Gastroesophageal sphincter (tissue), 4 donors: ENCODE results near the gene TMEM91. TPM values are rescaled to one million over a fixed set of nuclear protein-coding genes. Genes with fewer than 3 reads are reported as not detected.

Experiments
- ATAC-seq: fragments of 150-250 bp; one replicate; pipeline ENCODE4 v1.9.1; 2016; ENCODE audit warnings: mild to moderate bottlenecking, moderate library complexity
- H3K27ac ChIP-seq, 4 donors: fragments of 200-600 bp; sonication (generic) in 3 of 4; 1 replicate in 3 of 4; 2 replicates in 1 of 4; pipeline ENCODE4 v1.5.1; 2016 to 2019
- H3K27me3 ChIP-seq: fragments of 200-600 bp; sonication (generic); one replicate; pipeline ENCODE4 v1.5.1; 2019
- H3K36me3 ChIP-seq, 2 donors: fragments of 200-600 bp; sonication (generic); one replicate each; pipeline ENCODE4 v1.5.1; 2019; ENCODE audit warnings: control low read depth in 1 of 2
- H3K4me1 ChIP-seq, 3 donors: fragments of 200-600 bp; sonication (generic); 1 replicate in 2 of 3; 2 replicates in 1 of 3; pipeline ENCODE4 v1.5.1; 2016 to 2019; ENCODE audit warnings: control low read depth in 2 of 3
- H3K4me3 ChIP-seq, 2 donors: fragments of 200-600 bp; sonication (generic); one replicate each; pipeline ENCODE4 v1.5.1; 2019; ENCODE audit warnings: mild to moderate bottlenecking in 1 of 2, moderate library complexity in 1 of 2
- H3K9me3 ChIP-seq, 3 donors: fragments of 200-600 bp; sonication (generic); one replicate each; pipeline ENCODE4 v1.5.1; 2017 to 2019; ENCODE audit warnings: control low read depth in 2 of 3
- CTCF ChIP-seq, 4 experiments: fragments of 200-600 bp in 2 of 4; fragments of 450-650 bp in 2 of 4; sonication (generic) in 1 of 4; IDR thresholded peaks; one replicate each; pipeline ENCODE4 v1.5.1; 2017 to 2019; ENCODE audit warnings: antibody characterized with exemption in 4 of 4, mild to moderate bottlenecking in 2 of 4, moderate library complexity in 2 of 4
- EP300 ChIP-seq: sonication (generic); formaldehyde crosslinking; IDR thresholded peaks from one replicate; pipeline ENCODE4 v1.6.1; 2017; ENCODE audit warnings: antibody characterized with exemption, mild to moderate bottlenecking
- POLR2A ChIP-seq, 2 donors: fragments of 450-650 bp; IDR thresholded peaks; one replicate each; pipeline ENCODE4 v1.6.1; 2017; ENCODE audit warnings: antibody characterized with exemption in 2 of 2, mild to moderate bottlenecking in 2 of 2, moderate library complexity in 1 of 2
- POLR2AphosphoS5 ChIP-seq: sonication (generic); formaldehyde crosslinking; IDR thresholded peaks from one replicate; pipeline ENCODE4 v1.6.1; 2017; ENCODE audit warnings: antibody characterized with exemption
- WGBS, 2 donors: methylation state at CpG; one replicate each; pipeline ENCODE4 v1.1.5; 2018; ENCODE audit warnings: low coverage in 1 of 2; 5-methylcytosine and 5-hydroxymethylcytosine counted together
- total RNA-seq, 4 donors: library from RNA; depleted of rRNA; stranded (reverse); fragments of >200 nt; gene quantifications; one replicate each; pipeline ENCODE4 v1.1.0, GENCODE V29; 2016

TMEM91 gene
- total RNA-seq, 4 donors from 2014 or later = 7.9 to 17.5 (median 13.3) TPM

GRCh38 chr19:41363753-41364523, 12.4 kb upstream of the TMEM91 start, which contains the start of gene B9D2:
TSS of gene B9D2 (minus strand) at chr19:41364149. CDS start at chr19:41363519, 630 bp downstream.
- H3K9me3 ChIP-seq = no peaks in the 10 kb centered on the region
- H3K27me3 ChIP-seq = no peaks in the 10 kb centered on the region
- H3K4me3 ChIP-seq = peak within 1 kb of the TSS; percentile 71 to 78
- H3K27ac ChIP-seq = peak within 1 kb of the TSS; percentile 91 to 100 (median 98)
- WGBS, 2 donors = 0% methylated on average over 11 of the region's 56 CpGs; no CpG with 5 or more reads in 1 of the 2 donors
- H3K4me1 ChIP-seq = peaks cover 0 to 26% (median 0%) of the 10 kb centered on the region in 3 donors
- peak; percentile 98 for ATAC-seq
- peak; percentile 62 for TF ChIP-seq POLR2AphosphoS5
- peak; percentile 42 to 44 for TF ChIP-seq POLR2A (IDR thresholded peaks at IDR 0.05)
- TF ChIP-seq CTCF (IDR thresholded peaks at IDR 0.05) = no peak
- TF ChIP-seq EP300 = no peak
- H3K36me3 ChIP-seq = peaks cover 0 to 4% of the 10 kb centered on the region in 2 donors

GRCh38 chr19:41364524-41365391, 11.6 kb upstream of the TMEM91 start:
- H3K4me3 ChIP-seq = peak overlapping the region; percentile 71 to 78
- ATAC-seq = no peak
- H3K4me1 ChIP-seq = peaks cover 0 to 26% (median 0%) of the 10 kb centered on the region in 3 donors
- H3K9me3 ChIP-seq = no peaks in the 10 kb centered on the region
- no peak for TF ChIP-seq EP300
- TF ChIP-seq CTCF (IDR thresholded peaks at IDR 0.05) = no peak
- TF ChIP-seq POLR2AphosphoS5 = no peak
- TF ChIP-seq POLR2A (IDR thresholded peaks at IDR 0.05) = no peak
- peak overlapping the region; percentile 91 to 100 (median 98) for H3K27ac ChIP-seq
- peaks cover 0 to 4% of the 10 kb centered on the region in 2 donors for H3K36me3 ChIP-seq
- WGBS, 2 donors = 65 to 77% methylated on average over 8 to 9 of the region's 14 CpGs
- H3K27me3 ChIP-seq = no peaks in the 10 kb centered on the region

- Histone ChIP-seq H3K36me3 (peaks cover 0 to 4% of the 10 kb centered on the region in 2 donors), H3K4me3 (no peak overlapping the region), H3K9me3 (no peaks in the 10 kb centered on the region), H3K27ac (no peak overlapping the region), H3K4me1 (peaks cover 0 to 26% (median 0%) of the 10 kb centered on the region in 3 donors), H3K27me3 (no peaks in the 10 kb centered on the region)
- TF ChIP-seq CTCF (IDR thresholded peaks at IDR 0.05) = no peak
- no peak for TF ChIP-seq POLR2AphosphoS5
- no peak for TF ChIP-seq EP300
- TF ChIP-seq POLR2A (IDR thresholded peaks at IDR 0.05) = no peak
- WGBS, 2 donors = 100% methylated on average over 1 of the region's 1 CpG
- no peak for ATAC-seq
Observed at GRCh38 chr19:41366089-41366488, 10.2 kb upstream of the TMEM91 start.

- no peak overlapping the region for H3K27ac ChIP-seq
- WGBS, 2 donors = 23 to 55% methylated on average over 4 to 6 of the region's 6 CpGs
- TF ChIP-seq POLR2AphosphoS5 (no peak), CTCF (IDR thresholded peaks at IDR 0.05) (no peak), POLR2A (IDR thresholded peaks at IDR 0.05) (no peak), EP300 (no peak)
Observed at GRCh38 chr19:41367848-41368301, 8.5 kb upstream of the TMEM91 start.

More at GRCh38 chr19:41367848-41368301, 8.5 kb upstream of the TMEM91 start:
- Histone ChIP-seq H3K4me3 (no peak overlapping the region), H3K4me1 (peaks cover 0 to 21% (median 0%) of the 10 kb centered on the region in 3 donors), H3K27me3 (no peaks in the 10 kb centered on the region), H3K36me3 (peaks cover 0 to 4% of the 10 kb centered on the region in 2 donors), H3K9me3 (no peaks in the 10 kb centered on the region)
- ATAC-seq = no peak
